DND-41 (cell line): Measurements from ENCODE around the gene MEA1.

Experiments
- ATAC-seq: fragments of 200-7000 bp; cut with Tn5 transposase; 3 replicates; pipeline ENCODE4 v1.9.1; 2021; ENCODE audit warnings: low read depth; ENCODE audit not compliant: insufficient read depth
- DNase-seq: peaks from one replicate; pipeline ENCODE4 v3.0.0-alpha.2; 2020
- H2AFZ ChIP-seq: 2 replicates; pipeline ENCODE4 v1.6.0; 2012; ENCODE audit warnings: low read depth, low read length
- H3K27ac ChIP-seq: 2 replicates; pipeline ENCODE4 v1.5.1; 2012; ENCODE audit warnings: low read length, inconsistent platforms
- H3K27me3 ChIP-seq: fragments of 200-600 bp; sonication (generic); 2 replicates; pipeline ENCODE4 v1.6.0; 2012; ENCODE audit warnings: low read length, mild to moderate bottlenecking, inconsistent platforms; ENCODE audit not compliant: insufficient read depth, poor library complexity
- H3K36me3 ChIP-seq: 2 replicates; pipeline ENCODE4 v1.5.1; 2012; ENCODE audit warnings: low read length, inconsistent platforms; ENCODE audit not compliant: insufficient read depth
- H3K4me1 ChIP-seq: 2 replicates; pipeline ENCODE4 v1.5.1; 2012; ENCODE audit warnings: mild to moderate bottlenecking, low read length; ENCODE audit not compliant: insufficient read depth
- H3K4me2 ChIP-seq: 2 replicates; pipeline ENCODE4 v1.6.0; 2012; ENCODE audit warnings: mild to moderate bottlenecking, moderate library complexity, low read length, inconsistent platforms; ENCODE audit not compliant: insufficient read depth
- H3K4me3 ChIP-seq, 2 experiments: fragments of 200-600 bp in 1 of 2; shearing (Covaris generic) in 1 of 2; 2 replicates each; pipeline ENCODE4 v1.5.1; 2012 to 2016; ENCODE audit warnings: inconsistent platforms in 2 of 2, low read length in 2 of 2, mild to moderate bottlenecking in 2 of 2, low read depth in 1 of 2, moderate library complexity in 1 of 2
- H3K79me2 ChIP-seq: 2 replicates; pipeline ENCODE4 v1.6.0; 2012; ENCODE audit warnings: low read length, inconsistent platforms; ENCODE audit not compliant: insufficient read depth
- H3K9ac ChIP-seq: 2 replicates; pipeline ENCODE4 v1.6.0; 2012; ENCODE audit warnings: low read depth, mild to moderate bottlenecking, inconsistent platforms, low read length, moderate library complexity
- H3K9me3 ChIP-seq: 2 replicates; pipeline ENCODE4 v1.5.1; 2012; ENCODE audit warnings: low read length, moderate library complexity, mild to moderate bottlenecking, inconsistent platforms; ENCODE audit not compliant: insufficient read depth, severe bottlenecking
- H4K20me1 ChIP-seq: 2 replicates; pipeline ENCODE4 v1.6.0; 2012; ENCODE audit warnings: low read length; ENCODE audit not compliant: insufficient read depth
- EZH2 ChIP-seq: IDR thresholded peaks from 3 replicates; pipeline ENCODE4 v1.6.1; 2012; ENCODE audit warnings: borderline replicate concordance, low read depth, mild to moderate bottlenecking, moderate library complexity, low read length, inconsistent platforms; ENCODE audit not compliant: severe bottlenecking
- TF ChIP-seq, protein P1 (sequence below): IDR thresholded peaks from 2 replicates; pipeline ENCODE4 v1.5.1; 2012; ENCODE audit warnings: borderline replicate concordance, low read length, moderate library complexity, mild to moderate bottlenecking; ENCODE audit not compliant: poor library complexity, severe bottlenecking; ENCODE audit errors: extremely low read depth

The MEA1 gene

DNA sequence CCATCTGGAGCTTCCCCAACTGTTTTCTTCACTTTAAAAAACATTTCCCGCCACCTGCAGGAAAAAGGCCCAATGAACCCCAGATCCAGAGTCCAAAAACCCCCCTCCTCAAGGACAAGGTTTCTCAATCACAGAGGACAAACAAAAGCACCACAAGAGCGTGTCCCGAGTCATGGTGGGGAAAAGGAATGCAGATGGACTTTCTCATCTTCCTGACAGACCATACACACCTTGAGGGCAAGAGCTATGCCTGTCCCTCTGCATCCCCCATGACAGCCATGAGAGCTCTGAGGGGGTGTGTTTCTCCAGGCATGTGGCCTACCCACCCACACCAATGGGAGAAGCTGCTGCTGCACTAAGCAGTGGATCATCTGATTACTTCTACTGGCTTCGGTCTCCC, 43.8 kb downstream of the MEA1 start:
- Histone ChIP-seq H3K27ac (no peak overlapping the region), H3K4me1 (no peaks in the 10 kb centered on the region), H3K9ac (no peak overlapping the region), H2AFZ (no peak overlapping the region), H3K4me2 (no peak overlapping the region), H3K27me3 (no peaks in the 10 kb centered on the region), H4K20me1 (0 out of 2 replicates have a peak, but pooled peaks cover 2% of the 10 kb centered on the region), H3K9me3 (no peaks in the 10 kb centered on the region), H3K79me2 (no peaks in the 10 kb centered on the region), H3K4me3 (no peak overlapping the region), H3K36me3 (peaks cover 46% of the 10 kb centered on the region)
- TF ChIP-seq EZH2 = no peak
- TF ChIP-seq, protein P1, sequence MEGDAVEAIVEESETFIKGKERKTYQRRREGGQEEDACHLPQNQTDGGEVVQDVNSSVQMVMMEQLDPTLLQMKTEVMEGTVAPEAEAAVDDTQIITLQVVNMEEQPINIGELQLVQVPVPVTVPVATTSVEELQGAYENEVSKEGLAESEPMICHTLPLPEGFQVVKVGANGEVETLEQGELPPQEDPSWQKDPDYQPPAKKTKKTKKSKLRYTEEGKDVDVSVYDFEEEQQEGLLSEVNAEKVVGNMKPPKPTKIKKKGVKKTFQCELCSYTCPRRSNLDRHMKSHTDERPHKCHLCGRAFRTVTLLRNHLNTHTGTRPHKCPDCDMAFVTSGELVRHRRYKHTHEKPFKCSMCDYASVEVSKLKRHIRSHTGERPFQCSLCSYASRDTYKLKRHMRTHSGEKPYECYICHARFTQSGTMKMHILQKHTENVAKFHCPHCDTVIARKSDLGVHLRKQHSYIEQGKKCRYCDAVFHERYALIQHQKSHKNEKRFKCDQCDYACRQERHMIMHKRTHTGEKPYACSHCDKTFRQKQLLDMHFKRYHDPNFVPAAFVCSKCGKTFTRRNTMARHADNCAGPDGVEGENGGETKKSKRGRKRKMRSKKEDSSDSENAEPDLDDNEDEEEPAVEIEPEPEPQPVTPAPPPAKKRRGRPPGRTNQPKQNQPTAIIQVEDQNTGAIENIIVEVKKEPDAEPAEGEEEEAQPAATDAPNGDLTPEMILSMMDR = no peak
- ATAC-seq = no peak
- no peak for DNase-seq

DNA sequence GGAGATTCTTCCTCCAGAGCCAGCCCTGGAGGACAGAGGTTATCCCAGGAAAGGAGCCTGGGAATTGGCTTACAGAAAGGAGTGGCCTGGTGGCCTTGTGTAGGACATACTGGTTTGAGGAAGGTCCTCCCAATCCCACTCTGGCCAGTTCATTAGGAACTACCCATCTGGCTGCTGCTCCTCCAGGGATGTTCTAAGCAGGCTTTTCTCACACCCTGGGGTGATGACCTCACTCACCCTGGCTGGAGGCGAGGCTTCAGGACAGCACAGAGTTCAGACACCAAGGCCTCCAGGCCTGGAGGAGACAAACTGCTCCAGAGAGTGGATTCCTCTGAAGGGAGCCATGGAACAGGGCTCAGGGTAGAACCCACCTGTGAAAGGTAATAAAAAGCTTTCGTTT, 44.3 kb downstream of the MEA1 start:
- no peaks in the 10 kb centered on the region for H3K79me2 ChIP-seq
- no peak overlapping the region for H3K4me3 ChIP-seq
- no peaks in the 10 kb centered on the region for H3K9me3 ChIP-seq
- no peak for TF ChIP-seq EZH2
- TF ChIP-seq, protein P1 = no peak
- H3K4me2 ChIP-seq = no peak overlapping the region
- DNase-seq = no peak
- H3K27me3 ChIP-seq = no peaks in the 10 kb centered on the region
- no peaks in the 10 kb centered on the region for H3K4me1 ChIP-seq
- no peak overlapping the region for H3K27ac ChIP-seq
- no peak overlapping the region for H2AFZ ChIP-seq
- H3K36me3 ChIP-seq = peaks cover 51% of the 10 kb centered on the region
- H4K20me1 ChIP-seq = 0 out of 2 replicates have a peak, but pooled peaks cover 2% of the 10 kb centered on the region
- ATAC-seq = no peak
- H3K9ac ChIP-seq = no peak overlapping the region

DNA sequence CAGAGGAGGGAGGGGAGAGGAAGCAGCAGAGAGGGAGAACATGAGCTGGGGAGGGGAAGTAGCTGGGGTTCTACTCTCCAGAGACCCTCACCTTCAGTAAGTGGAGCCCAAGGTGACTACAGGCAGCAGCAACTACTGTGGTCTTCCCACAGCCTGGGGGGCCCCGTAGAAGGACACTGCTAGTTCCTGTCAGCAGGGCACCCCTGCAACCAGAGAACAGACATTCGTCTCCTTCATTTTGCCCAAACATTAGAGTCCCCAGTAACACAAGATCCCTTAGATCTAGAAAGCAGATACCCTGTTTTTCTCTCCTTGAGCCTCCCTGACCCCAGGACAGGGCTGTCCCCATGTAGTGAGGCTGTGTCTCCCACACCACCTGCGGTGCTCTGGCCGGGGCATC, 45.0 kb downstream of the MEA1 start:
- no peak overlapping the region for H3K27ac ChIP-seq
- H4K20me1 ChIP-seq = 0 out of 2 replicates have a peak, but pooled peaks cover 2% of the 10 kb centered on the region
- no peaks in the 10 kb centered on the region for H3K79me2 ChIP-seq
- H3K4me1 ChIP-seq = no peaks in the 10 kb centered on the region
- H3K9me3 ChIP-seq = no peaks in the 10 kb centered on the region
- ATAC-seq (no peak), DNase-seq (no peak)
- H3K36me3 ChIP-seq = peaks cover 52% of the 10 kb centered on the region
- TF ChIP-seq, protein P1 = no peak
- TF ChIP-seq EZH2 = no peak
- no peak overlapping the region for H2AFZ ChIP-seq
- H3K9ac ChIP-seq = no peak overlapping the region
- H3K4me3 ChIP-seq = no peak overlapping the region
- H3K27me3 ChIP-seq = no peaks in the 10 kb centered on the region
- no peak overlapping the region for H3K4me2 ChIP-seq
